GM12878 (cell line): ENCODE results near the gene CSTF1. TPM values are rescaled to one million over a fixed set of nuclear protein-coding genes. Genes with fewer than 3 reads are reported as not detected.

ENCODE experiments used
- ATAC-seq: fragments of 200-7000 bp; cut with Tn5 transposase; 3 replicates; pipeline ENCODE4 v1.9.1; 2020; ENCODE audit warnings: mild to moderate bottlenecking, moderate library complexity
- BruUV-seq: library from RNA; stranded (reverse); fragments of 400-500 nt; replicated peaks from 2 replicates; lab custom pipeline; 2021; lab: Mats Ljungman, UMichigan
- CTCF ChIA-PET: fragments of 300-600 bp; sonication (Branson Sonifier 250); formaldehyde crosslinking; extraction: SDS; loops from one replicate; lab custom pipeline; 2021; ENCODE audit warnings: inconsistent platforms; lab: Yijun Ruan, JAX
- POLR2A ChIA-PET: fragments of 350-600 bp; formaldehyde crosslinking; extraction: SDS; loops from one replicate; lab custom pipeline; 2021; ENCODE audit warnings: inconsistent platforms; lab: Charles Lee
- RAD21 ChIA-PET: fragments of 300-600 bp; sonication (Branson Sonifier 250); formaldehyde crosslinking; loops from one replicate; lab custom pipeline; 2023; ENCODE audit warnings: antibody characterized with exemption; ENCODE audit not compliant: unreplicated experiment; lab: Charles Lee
- SMC1A ChIA-PET: fragments of 300-600 bp; sonication (Branson Sonifier 250); formaldehyde crosslinking; loops from one replicate; lab custom pipeline; 2023; ENCODE audit not compliant: unreplicated experiment, uncharacterized antibody; lab: Charles Lee
- DNase-seq: peaks from one replicate; pipeline ENCODE4 v3.0.0-alpha.2; 2011; ENCODE audit warnings: low read depth, low spot score
- FAIRE-seq: peaks from 3 replicates; lab custom pipeline; 2011; peaks lifted over from hg19 to GRCh38; lab: Jason Lieb, UNC
- H2AFZ ChIP-seq: 2 replicates; pipeline ENCODE4 v1.6.0; 2011; ENCODE audit warnings: low read depth, low read length, control low read depth; ENCODE audit not compliant: control insufficient read depth
- H3K27ac ChIP-seq: 2 replicates; pipeline ENCODE4 v1.5.1; 2011; ENCODE audit warnings: control low read depth; ENCODE audit not compliant: control insufficient read depth, insufficient read depth
- H3K27me3 ChIP-seq, 2 experiments: replicated peaks in 1 of 2; 2 replicates each; pipeline versions ENCODE4 v1.6.0 to v1.6.1; 2011; ENCODE audit warnings: low read length in 1 of 2; ENCODE audit not compliant: control insufficient read depth in 2 of 2, insufficient read depth in 2 of 2
- H3K36me3 ChIP-seq, 2 experiments: 2 replicates each; pipeline ENCODE4 v1.5.1; 2011; ENCODE audit warnings: low read length in 1 of 2; ENCODE audit not compliant: control insufficient read depth in 2 of 2, insufficient read depth in 2 of 2
- H3K4me1 ChIP-seq: 2 replicates; pipeline ENCODE4 v1.6.1; 2011; ENCODE audit warnings: mild to moderate bottlenecking, low read length, moderate library complexity, mixed read lengths; ENCODE audit not compliant: control insufficient read depth, insufficient read depth
- H3K4me2 ChIP-seq: 2 replicates; pipeline ENCODE4 v1.6.0; 2011; ENCODE audit warnings: control low read depth; ENCODE audit not compliant: control insufficient read depth, insufficient read depth
- H3K4me3 ChIP-seq: fragments of 200-600 bp; sonication (generic); 2 replicates; pipeline ENCODE4 v1.5.1; 2016
- H3K79me2 ChIP-seq: 2 replicates; pipeline ENCODE4 v1.6.0; 2011; ENCODE audit warnings: low read length; ENCODE audit not compliant: control insufficient read depth, insufficient read depth
- H3K9ac ChIP-seq: 2 replicates; pipeline ENCODE4 v1.8.0; 2011; ENCODE audit warnings: low read length, control low read depth, mixed read lengths; ENCODE audit not compliant: control insufficient read depth, insufficient read depth
- H3K9me3 ChIP-seq: replicated peaks from 3 replicates; pipeline ENCODE4 v1.5.1; 2011; ENCODE audit warnings: mild to moderate bottlenecking, low read length; ENCODE audit not compliant: control insufficient read depth, insufficient read depth
- H4K20me1 ChIP-seq: 2 replicates; pipeline ENCODE4 v1.6.0; 2011; ENCODE audit not compliant: control insufficient read depth, insufficient read depth
- CHD1 ChIP-seq: IDR thresholded peaks from 2 replicates; pipeline ENCODE4 v1.6.1; 2012; ENCODE audit warnings: low read depth, low read length, improper control_type of control experiment
- E2F4 ChIP-seq: IDR thresholded peaks from 2 replicates; pipeline ENCODE4 v1.6.1; 2012; ENCODE audit warnings: low read depth, low read length, improper control_type of control experiment
- EGR1 ChIP-seq, 2 experiments: IDR thresholded peaks; 1 replicate in 1 of 2; 2 replicates in 1 of 2; pipeline ENCODE4 v1.6.1; 2011 to 2012; ENCODE audit warnings: low read depth in 2 of 2, low read length in 2 of 2, borderline replicate concordance in 1 of 2, mild to moderate bottlenecking in 1 of 2, moderate library complexity in 1 of 2
- NR2C1 ChIP-seq: fragments of 450-650 bp; IDR thresholded peaks from 2 replicates; pipeline ENCODE4 v1.6.1; 2017; ENCODE audit warnings: antibody characterized with exemption, mild to moderate bottlenecking, moderate library complexity
- POLR2A ChIP-seq: IDR thresholded peaks from 2 replicates; pipeline ENCODE4 v1.6.1; 2011; ENCODE audit warnings: low read depth, mild to moderate bottlenecking, low read length
- SMARCA5 ChIP-seq: fragments of 450-650 bp; IDR thresholded peaks from 2 replicates; pipeline ENCODE4 v1.6.1; 2017; ENCODE audit warnings: mild to moderate bottlenecking
- SMC3 ChIP-seq: IDR thresholded peaks from 2 replicates; pipeline ENCODE4 v1.6.1; 2011; ENCODE audit warnings: low read length, improper control_type of control experiment, borderline replicate concordance
- SP1 ChIP-seq: IDR thresholded peaks from one replicate; pipeline ENCODE4 v1.6.1; 2011; ENCODE audit warnings: low read depth, low read length
- WGBS: methylation state at CpG from one replicate; pipeline ENCODE4 v1.1.6; 2016; ENCODE audit warnings: low lambda C conversion rate; ENCODE audit not compliant: insufficient replicate concordance, insufficient coverage; ENCODE audit errors: missing lambda C conversion rate; 5-methylcytosine and 5-hydroxymethylcytosine counted together
- in situ Hi-C: fragments of 300-500 bp; cut with MboI; formaldehyde crosslinking; loops from 9 replicates; pipeline ENCODE4 v1.14.3; 2018; ENCODE audit warnings: mixed read lengths
- intact Hi-C: fragments of 100-400 bp; cut with micrococcal nuclease; formaldehyde crosslinking; loops from one replicate; pipeline ENCODE4 v1.14.2; 2022; ENCODE audit not compliant: unreplicated experiment
- polyA plus RNA-seq, 11 experiments: library from polyadenylated mRNA; depleted of rRNA in 4 of 11; unstranded in 6 of 11; stranded (reverse) in 5 of 11; fragments of >200 nt; fragmentation: Nextera tagmentation in 4 of 11; fragmentation: Illumina TruSeq in 1 of 11; extraction: Ambion mirVana in 4 of 11; extraction: Trizol in 1 of 11; gene quantifications; 1 replicate in 1 of 11; 2 replicates in 10 of 11; pipeline versions ENCODE4 v1.2.1 to v1.2.3, GENCODE V29; 2011 to 2016; ENCODE audit warnings: inconsistent platforms in 2 of 11, missing spikeins in 2 of 11, low read depth in 1 of 11
- total RNA-seq, 4 experiments: library from RNA; depleted of rRNA in 3 of 4; stranded (reverse); fragments of >200 nt in 3 of 4; fragmentation: Illumina TruSeq in 1 of 4; extraction: Trizol in 1 of 4; gene quantifications; 2 replicates each; pipeline versions ENCODE4 v1.2.1 to v1.2.3, GENCODE V29; 2013 to 2021

CSTF1 gene
- total and polyA plus RNA-seq, 10 of the 15 experiments (the other 5 are each of a cell fraction or from before 2014, with no cell fraction given): 41.8 to 89.1 (median 50.1) TPM

DNA sequence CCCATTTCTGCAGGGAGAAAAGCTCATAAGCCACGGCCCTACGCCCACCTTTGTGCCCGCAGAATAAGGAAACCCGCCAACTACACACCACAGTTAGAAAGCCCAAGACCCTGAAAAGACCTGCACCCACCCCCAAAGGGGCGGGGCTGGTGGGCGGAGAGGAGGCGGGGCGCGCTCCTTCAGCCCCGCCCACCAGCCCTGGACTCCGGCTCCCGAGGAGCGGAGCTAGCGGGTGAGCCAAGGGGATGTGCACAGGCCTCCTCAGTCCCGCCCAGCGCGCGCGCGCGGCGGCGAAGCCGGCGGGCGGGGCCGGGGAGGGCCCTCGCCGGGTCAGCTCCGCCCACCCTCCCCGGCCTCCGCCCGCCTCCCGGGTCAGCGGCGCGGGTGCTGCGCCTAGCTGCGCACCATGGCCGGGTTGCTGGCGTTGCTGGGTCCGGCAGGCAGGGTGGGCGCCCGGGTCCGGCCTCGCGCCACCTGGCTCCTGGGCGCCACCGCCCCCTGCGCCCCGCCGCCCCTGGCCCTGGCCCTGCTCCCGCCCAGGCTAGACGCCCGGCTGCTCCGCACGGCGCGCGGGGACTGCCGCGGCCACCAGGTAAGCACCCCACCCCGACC lies 33.7 kb upstream of the CSTF1 start, which contains the start of gene FAM210B:
FAM210B (plus strand) TSS at position 375 of the 612 bp plus-strand sequence; CDS start at position 407, 32 bp downstream.
- peak within 1 kb of the TSS; percentile 89 for H2AFZ ChIP-seq
- H3K36me3 ChIP-seq: no peaks in the 10 kb centered on the region
- under 1% methylated on average over 25 of the region's 63 CpGs for WGBS
- ATAC-seq (peak; percentile 99), FAIRE-seq (no peak), DNase-seq (no peak)
- TF ChIP-seq SP1 (peak; percentile 56), NR2C1 (peak; percentile 63; the same call in 1 of the 2 replicates), SMARCA5 (no peak), E2F4 (no peak), EGR1 (IDR thresholded peaks at IDR 0.05; ENCODE audit: borderline replicate concordance in 1 of 2, low read depth in 2 of 2, low read length in 2 of 2) (peak in 1 of 2 experiments; percentile 36; a peak in 1 of 3 replicates), POLR2A (peak; percentile 51), SMC3 (no peak), CHD1 (no peak)
- H3K79me2 ChIP-seq: no peaks in the 10 kb centered on the region
- no peaks in the 10 kb centered on the region for H3K27me3 ChIP-seq
- H3K9ac ChIP-seq: peak within 1 kb of the TSS; percentile 57
- H4K20me1 ChIP-seq: no peaks in the 10 kb centered on the region
- H3K9me3 ChIP-seq: no peaks in the 10 kb centered on the region
- in situ Hi-C loops: no loop called here
- ChIA-PET POLR2A (interaction anchor here (0.6 to 1.1 kb wide), 3 partner anchors 10 to 669 kb away, joined by 3 to 4 read pairs (median 3); no protein-coding TSS in a partner anchor), CTCF (interaction anchor here (1.2 kb wide), 1 partner anchor 157 kb away, joined by 3 read pairs; no protein-coding TSS in a partner anchor), SMC1A (interaction anchor here (0.7 to 1.5 kb wide), 4 partner anchors 8 to 1257 kb away, joined by 3 to 4 read pairs (median 3); no protein-coding TSS in a partner anchor), RAD21 (interaction anchor here (0.9 to 1.5 kb wide), 4 partner anchors 14 to 33 kb away, joined by 3 to 4 read pairs (median 3); partner anchors contain the start of genes AURKA and CSTF1)
- H3K27ac ChIP-seq: no peak within 1 kb of the TSS
- H3K4me2 ChIP-seq: peak within 1 kb of the TSS; percentile 98
- no TSS peak for BruUV-seq
- peak within 1 kb of the TSS; percentile 57 for H3K4me3 ChIP-seq
- H3K4me1 ChIP-seq: no peaks in the 10 kb centered on the region
- intact Hi-C loops: no loop called here
